Tibial artery (tissue), 4 donors: ENCODE results near the gene SPNS2.
"Not testable (repeated sequence)": the region's sequence is repeated elsewhere in the genome, so short reads cannot be mapped to it uniquely, and the experiment has no call there.

Source experiments
- DNase-seq, 2 donors: peaks; one replicate each; pipeline ENCODE4 v3.0.0-alpha.2; 2019
- H3K27ac ChIP-seq, 2 donors: fragments of 200-600 bp; sonication (generic) in 1 of 2; 1 replicate in 1 of 2; 2 replicates in 1 of 2; pipeline ENCODE4 v1.5.1; 2018 to 2019; ENCODE audit warnings: mild to moderate bottlenecking in 1 of 2
- H3K27me3 ChIP-seq, 2 donors: fragments of 200-600 bp; sonication (generic) in 1 of 2; one replicate each; pipeline versions ENCODE4 v1.5.1 to v1.6.0; 2016 to 2019
- H3K36me3 ChIP-seq, 3 donors: fragments of 200-600 bp; sonication (generic) in 2 of 3; one replicate each; pipeline ENCODE4 v1.5.1; 2016 to 2019; ENCODE audit warnings: mild to moderate bottlenecking in 2 of 3
- H3K4me1 ChIP-seq, 4 donors: fragments of 200-600 bp; sonication (generic) in 2 of 4; 1 replicate in 3 of 4; 2 replicates in 1 of 4; pipeline ENCODE4 v1.5.1; 2016 to 2019
- H3K4me3 ChIP-seq, 2 donors: fragments of 200-600 bp; sonication (generic) in 1 of 2; 1 replicate in 1 of 2; 2 replicates in 1 of 2; pipeline ENCODE4 v1.5.1; 2018 to 2019; ENCODE audit warnings: mild to moderate bottlenecking in 2 of 2
- H3K9me3 ChIP-seq, 3 donors: fragments of 200-600 bp; sonication (generic) in 1 of 3; one replicate each; pipeline ENCODE4 v1.5.1; 2016 to 2019
- intact Hi-C: fragments of 100-400 bp; cut with DNase I; formaldehyde crosslinking; loops from one replicate; pipeline ENCODE4 v1.15.0; 2023; ENCODE audit warnings: low total_unique reads
- TF ChIP-seq, protein P1 (sequence below), 2 experiments: fragments of 200-600 bp in 1 of 2; fragments of 450-650 bp in 1 of 2; IDR thresholded peaks; one replicate each; pipeline ENCODE4 v1.5.1; 2017 to 2019; ENCODE audit warnings: antibody characterized with exemption in 2 of 2, mild to moderate bottlenecking in 1 of 2, moderate library complexity in 1 of 2

SPNS2 gene

GRCh38 chr17:4576729-4577322, 78.1 kb downstream of the SPNS2 start:
- H3K4me3 ChIP-seq, result no peak overlapping the region
- intact Hi-C loops, result no loop called here
- no peaks in the 10 kb centered on the region for H3K4me1 ChIP-seq
- no peaks in the 10 kb centered on the region for H3K9me3 ChIP-seq
- H3K27ac ChIP-seq, result no peak overlapping the region
- no peaks in the 10 kb centered on the region for H3K36me3 ChIP-seq
- H3K27me3 ChIP-seq, result peaks cover 0 to 31% of the 10 kb centered on the region in 2 donors
- TF ChIP-seq, protein P1, sequence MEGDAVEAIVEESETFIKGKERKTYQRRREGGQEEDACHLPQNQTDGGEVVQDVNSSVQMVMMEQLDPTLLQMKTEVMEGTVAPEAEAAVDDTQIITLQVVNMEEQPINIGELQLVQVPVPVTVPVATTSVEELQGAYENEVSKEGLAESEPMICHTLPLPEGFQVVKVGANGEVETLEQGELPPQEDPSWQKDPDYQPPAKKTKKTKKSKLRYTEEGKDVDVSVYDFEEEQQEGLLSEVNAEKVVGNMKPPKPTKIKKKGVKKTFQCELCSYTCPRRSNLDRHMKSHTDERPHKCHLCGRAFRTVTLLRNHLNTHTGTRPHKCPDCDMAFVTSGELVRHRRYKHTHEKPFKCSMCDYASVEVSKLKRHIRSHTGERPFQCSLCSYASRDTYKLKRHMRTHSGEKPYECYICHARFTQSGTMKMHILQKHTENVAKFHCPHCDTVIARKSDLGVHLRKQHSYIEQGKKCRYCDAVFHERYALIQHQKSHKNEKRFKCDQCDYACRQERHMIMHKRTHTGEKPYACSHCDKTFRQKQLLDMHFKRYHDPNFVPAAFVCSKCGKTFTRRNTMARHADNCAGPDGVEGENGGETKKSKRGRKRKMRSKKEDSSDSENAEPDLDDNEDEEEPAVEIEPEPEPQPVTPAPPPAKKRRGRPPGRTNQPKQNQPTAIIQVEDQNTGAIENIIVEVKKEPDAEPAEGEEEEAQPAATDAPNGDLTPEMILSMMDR (IDR thresholded peaks at IDR 0.05), result no peak
- no peak for DNase-seq

DNA sequence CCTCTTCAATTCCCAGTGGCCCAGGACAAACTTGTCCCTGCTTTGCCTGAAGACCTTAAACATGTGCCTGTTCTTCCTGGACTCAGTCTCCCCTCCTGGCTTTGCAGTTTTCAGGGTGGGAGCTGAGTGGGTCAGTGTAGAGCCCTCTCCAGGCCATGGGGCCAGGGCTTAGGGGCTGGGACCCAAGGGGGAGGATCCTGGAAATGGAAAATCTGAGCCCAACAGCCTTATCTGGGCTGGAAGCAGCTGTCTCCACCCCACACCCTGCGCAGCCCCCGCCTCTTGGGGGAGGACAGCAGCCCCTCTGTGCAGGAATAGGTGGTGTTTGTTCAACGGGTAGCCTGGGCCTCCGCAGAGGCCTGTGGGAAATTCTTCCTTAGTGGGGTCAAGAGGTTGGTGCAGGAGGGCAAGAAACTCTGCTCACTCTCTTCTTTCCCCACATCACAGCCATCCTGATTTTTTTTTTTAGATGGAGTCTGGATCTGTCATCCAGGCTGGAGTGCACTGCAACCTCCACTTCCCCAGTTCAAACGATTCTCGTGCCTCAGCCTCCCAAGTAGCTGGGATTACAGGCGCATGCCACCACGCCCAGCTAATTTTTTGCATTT, 78.8 kb downstream of the SPNS2 start:
- TF ChIP-seq, protein P1 (IDR thresholded peaks at IDR 0.05), result no peak
- no peaks in the 10 kb centered on the region for H3K36me3 ChIP-seq
- no peaks in the 10 kb centered on the region for H3K9me3 ChIP-seq
- H3K4me1 ChIP-seq, result no peaks in the 10 kb centered on the region
- no peak for DNase-seq
- no peak overlapping the region for H3K4me3 ChIP-seq
- peaks cover 0 to 37% of the 10 kb centered on the region in 2 donors for H3K27me3 ChIP-seq
- no peak overlapping the region for H3K27ac ChIP-seq
- intact Hi-C loops, result no loop called here

DNA sequence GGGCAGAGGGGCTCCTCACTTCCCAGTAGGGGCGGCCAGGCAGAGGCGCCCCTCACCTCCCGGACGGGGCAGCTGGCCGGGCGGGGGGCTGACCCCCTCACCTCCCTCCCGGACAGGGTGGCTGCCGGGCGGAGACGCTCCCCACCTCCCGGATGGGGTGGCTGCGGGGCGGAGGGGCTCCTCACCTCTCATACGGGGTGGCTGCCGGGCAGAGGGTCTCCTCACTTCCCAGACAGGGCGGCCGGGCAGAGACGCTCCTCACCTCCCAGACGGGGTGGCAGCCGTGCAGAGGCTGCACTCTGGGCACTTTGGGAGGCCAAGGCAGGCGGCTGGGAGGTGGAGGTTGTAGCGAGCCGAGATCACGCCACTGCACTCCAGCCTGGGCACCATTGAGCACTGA, 79.7 kb downstream of the SPNS2 start:
- H3K4me1 ChIP-seq, intact Hi-C loops, H3K9me3 ChIP-seq, H3K4me3 ChIP-seq, H3K27ac ChIP-seq, DNase-seq, H3K36me3 ChIP-seq: not testable (repeated sequence)
- peaks cover 0 to 46% of the 10 kb centered on the region in 2 donors for H3K27me3 ChIP-seq

DNA sequence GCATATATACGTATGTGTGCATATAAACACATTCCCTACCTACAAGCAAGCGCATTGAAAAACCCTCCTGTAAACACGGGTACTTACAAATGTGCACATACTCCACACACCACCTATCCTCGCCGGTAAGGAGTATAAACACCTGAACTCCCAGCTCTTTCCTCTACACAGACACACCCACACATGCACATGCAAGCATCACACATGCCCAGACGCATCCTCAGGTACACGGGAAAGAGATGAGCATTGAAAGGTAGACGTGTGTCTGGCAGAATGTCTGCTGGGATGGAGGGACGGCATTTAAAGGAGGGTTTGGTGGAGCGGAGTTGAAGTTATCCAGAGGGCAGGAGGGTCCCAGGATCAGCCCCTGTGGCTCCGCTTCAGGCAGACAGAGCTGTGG, 81.0 kb downstream of the SPNS2 start:
- intact Hi-C loops, result no loop called here
- H3K36me3 ChIP-seq, result no peaks in the 10 kb centered on the region
- peaks cover 0 to 11% (median 11%) of the 10 kb centered on the region in 4 donors for H3K4me1 ChIP-seq
- no peaks in the 10 kb centered on the region for H3K9me3 ChIP-seq
- peaks cover 0 to 59% of the 10 kb centered on the region in 2 donors for H3K27me3 ChIP-seq
- no peak overlapping the region for H3K27ac ChIP-seq
- TF ChIP-seq, protein P1 (IDR thresholded peaks at IDR 0.05), result no peak
- no peak for DNase-seq
- no peak overlapping the region for H3K4me3 ChIP-seq

DNA sequence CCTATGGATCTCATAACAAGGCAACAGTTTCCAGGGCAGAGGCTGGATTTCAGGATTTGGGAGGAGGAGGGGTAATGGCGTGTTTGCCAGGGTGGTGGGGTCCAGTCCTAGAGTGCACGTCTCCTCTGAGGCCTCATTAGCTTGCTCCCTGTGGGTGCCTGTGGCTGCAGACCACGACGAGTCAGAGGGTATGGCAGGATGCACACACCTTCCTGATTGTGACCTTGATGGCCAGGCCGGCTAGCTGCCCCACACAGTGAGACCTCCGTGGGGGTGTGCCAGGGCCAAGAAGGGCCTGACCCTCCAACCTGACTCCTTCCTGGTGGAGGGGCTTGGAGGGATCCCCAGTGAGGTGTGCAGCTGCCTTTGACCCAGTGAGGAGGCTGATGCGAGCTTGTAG, 81.6 kb downstream of the SPNS2 start:
- Histone ChIP-seq H3K9me3 (no peaks in the 10 kb centered on the region), H3K4me1 (peaks cover 0 to 16% (median 14%) of the 10 kb centered on the region in 4 donors), H3K27me3 (peaks cover 0 to 65% of the 10 kb centered on the region in 2 donors), H3K36me3 (no peaks in the 10 kb centered on the region), H3K4me3 (no peak overlapping the region), H3K27ac (no peak overlapping the region)
- no peak for DNase-seq
- intact Hi-C loops, result no loop called here
- TF ChIP-seq, protein P1 (IDR thresholded peaks at IDR 0.05), result no peak

DNA sequence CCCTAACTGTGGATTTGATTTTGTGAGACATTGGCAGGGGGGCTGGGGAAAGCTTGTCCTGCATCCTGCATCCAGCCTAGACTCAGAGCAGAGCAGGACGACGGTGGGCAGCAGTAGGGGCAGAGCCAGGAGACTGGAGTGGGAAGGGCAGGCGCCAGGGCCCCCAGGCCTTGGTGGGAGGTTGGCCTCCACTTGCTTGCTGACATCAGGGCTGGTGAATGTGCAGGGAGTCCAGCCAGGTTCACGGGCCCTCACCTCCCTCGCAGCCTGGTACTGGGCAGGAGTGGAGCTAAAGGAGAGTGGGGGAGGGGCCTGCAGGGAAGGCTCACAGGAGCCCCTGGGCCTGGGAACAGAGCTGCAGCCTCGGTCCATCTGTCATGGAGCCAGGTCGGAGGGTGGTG, 83.4 kb downstream of the SPNS2 start:
- Histone ChIP-seq H3K9me3 (no peaks in the 10 kb centered on the region), H3K27me3 (peaks cover 0 to 66% of the 10 kb centered on the region in 2 donors), H3K4me3 (no peak overlapping the region), H3K27ac (no peak overlapping the region), H3K36me3 (no peaks in the 10 kb centered on the region), H3K4me1 (peaks cover 0 to 16% (median 14%) of the 10 kb centered on the region in 4 donors)
- DNase-seq, result no peak
- intact Hi-C loops, result no loop called here
- TF ChIP-seq, protein P1 (IDR thresholded peaks at IDR 0.05), result no peak
